IPS DF 6.9 (cell line): ENCODE results near the gene IPO8.

Source experiments
- DNase-seq: peaks from one replicate; pipeline ENCODE4 v3.0.0-alpha.2; 2013; ENCODE audit warnings: low read depth, low spot score
- H3K27ac ChIP-seq: one replicate; pipeline ENCODE4 v1.5.1; 2013; ENCODE audit warnings: low read length, control low read depth
- H3K27me3 ChIP-seq: 2 replicates; pipeline ENCODE4 v1.6.1; 2013; ENCODE audit warnings: mild to moderate bottlenecking, low read length; ENCODE audit not compliant: control insufficient read depth, insufficient read depth
- H3K36me3 ChIP-seq: 2 replicates; pipeline ENCODE4 v1.6.1; 2013; ENCODE audit warnings: low read length; ENCODE audit not compliant: control insufficient read depth, insufficient read depth
- H3K4me1 ChIP-seq: 2 replicates; pipeline ENCODE4 v1.6.1; 2013; ENCODE audit warnings: low read length; ENCODE audit not compliant: control insufficient read depth, insufficient read depth
- H3K4me3 ChIP-seq: 2 replicates; pipeline ENCODE4 v1.5.1; 2013; ENCODE audit warnings: mild to moderate bottlenecking, low read length
- H3K9me3 ChIP-seq: 2 replicates; pipeline ENCODE4 v1.6.1; 2013; ENCODE audit warnings: low read length, inconsistent platforms; ENCODE audit not compliant: control insufficient read depth, insufficient read depth
- WGBS: extraction: QIAGEN DNeasy Blood & Tissue Kit; methylation state at CpG from one replicate; pipeline ENCODE4 v1.1.7; 2013; ENCODE audit warnings: mixed read lengths, missing lambda C conversion rate; ENCODE audit not compliant: insufficient read length, insufficient coverage; 5-methylcytosine and 5-hydroxymethylcytosine counted together

IPO8 gene

DNA sequence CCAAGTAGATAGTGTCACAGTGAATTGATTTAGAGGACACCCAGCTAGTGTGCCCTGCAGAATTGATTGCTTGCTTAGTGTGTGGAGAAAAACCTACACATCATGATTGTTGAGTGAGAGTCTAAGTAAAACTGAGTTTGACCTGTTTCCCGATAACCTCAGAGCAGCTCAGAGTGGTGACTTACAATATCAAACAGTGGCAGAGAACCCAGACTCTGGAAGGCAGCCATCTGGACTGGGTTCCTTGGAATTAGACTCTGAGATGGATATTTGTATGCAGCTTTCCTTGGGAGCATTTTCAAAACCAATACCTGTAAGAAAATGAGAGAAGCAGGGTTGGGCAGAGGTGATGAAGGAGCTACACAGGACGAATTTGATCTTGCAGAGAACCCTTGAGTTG is 109.8 kb downstream of the IPO8 start:
- H3K27me3 ChIP-seq: no peaks in the 10 kb centered on the region
- no peak overlapping the region for H3K27ac ChIP-seq
- no CpG with 5 or more reads among the region's 2 CpGs for WGBS
- no peak overlapping the region for H3K4me3 ChIP-seq
- no peaks in the 10 kb centered on the region for H3K9me3 ChIP-seq
- no peaks in the 10 kb centered on the region for H3K4me1 ChIP-seq
- no peak for DNase-seq
- H3K36me3 ChIP-seq: no peaks in the 10 kb centered on the region

DNA sequence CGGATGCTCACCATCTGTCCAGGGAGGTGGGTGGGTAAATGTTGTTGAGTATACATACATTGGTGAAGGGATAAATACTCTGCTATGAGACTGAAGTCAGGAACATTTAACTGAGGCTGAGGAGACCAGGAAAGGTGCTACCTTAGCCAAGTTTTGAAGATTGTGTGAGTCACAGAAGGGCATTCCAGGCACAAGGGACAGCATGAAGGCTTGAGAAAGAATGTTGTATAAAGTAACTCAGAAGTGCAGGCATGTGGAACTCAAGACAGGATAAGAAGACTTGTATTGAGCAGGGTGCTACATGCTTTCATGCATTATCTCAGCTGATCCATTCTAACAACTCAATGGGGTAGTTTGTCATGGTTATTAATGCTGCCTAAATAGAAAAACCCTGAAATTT is 112.7 kb downstream of the IPO8 start:
- DNase-seq: no peak
- Histone ChIP-seq H3K27me3 (no peaks in the 10 kb centered on the region), H3K9me3 (no peaks in the 10 kb centered on the region), H3K36me3 (no peaks in the 10 kb centered on the region), H3K4me3 (no peak overlapping the region), H3K27ac (no peak overlapping the region), H3K4me1 (no peaks in the 10 kb centered on the region)
- WGBS: no CpG with 5 or more reads among the region's 1 CpG

DNA sequence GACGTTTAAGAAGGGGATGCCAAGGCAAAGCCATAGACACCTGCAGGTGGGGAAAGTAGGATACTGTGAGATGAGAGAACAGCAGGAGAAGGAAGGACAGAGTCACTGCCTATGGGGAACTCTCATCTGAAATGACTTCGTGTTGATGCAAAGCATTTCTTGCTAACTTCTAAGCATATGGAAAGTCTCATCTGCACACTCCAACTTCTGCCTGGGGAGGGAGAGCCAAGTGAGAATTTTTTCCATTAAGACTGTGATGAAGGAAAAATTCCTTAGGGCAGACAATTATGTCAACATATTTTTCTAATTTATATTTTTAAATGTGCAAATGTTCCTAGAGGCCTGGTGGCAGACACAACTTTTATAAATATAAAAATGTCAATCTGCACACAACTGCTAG is 115.3 kb downstream of the IPO8 start:
- WGBS: no CpG with 5 or more reads among the region's 2 CpGs
- Histone ChIP-seq H3K27ac (no peak overlapping the region), H3K4me3 (no peak overlapping the region)

More for the DNA sequence above, 115.3 kb downstream of the IPO8 start:
- no peaks in the 10 kb centered on the region for H3K36me3 ChIP-seq
- no peak for DNase-seq
- H3K4me1 ChIP-seq: no peaks in the 10 kb centered on the region
- H3K27me3 ChIP-seq: no peaks in the 10 kb centered on the region
- no peaks in the 10 kb centered on the region for H3K9me3 ChIP-seq
